IMR-90 (cell line): ENCODE data around the gene HMX1. TPM values are rescaled to one million over a fixed set of nuclear protein-coding genes. Genes with fewer than 3 reads are reported as not detected.

Experiments
- ATAC-seq: fragments of 200-7000 bp; cut with Tn5 transposase; 2 replicates; pipeline ENCODE4 v1.9.1; 2020; ENCODE audit warnings: low read depth, mild to moderate bottlenecking, moderate library complexity
- BruUV-seq: library from RNA; stranded (reverse); fragments of 400-500 nt; replicated peaks from 2 replicates; lab custom pipeline; 2021; lab: Mats Ljungman, UMichigan
- CTCF ChIA-PET: fragments of 300-600 bp; formaldehyde crosslinking; extraction: SDS; loops from one replicate; lab custom pipeline; 2021; ENCODE audit warnings: antibody characterized with exemption; lab: Yijun Ruan, JAX
- POLR2A ChIA-PET: fragments of 300-600 bp; sonication (Branson Sonifier 250); formaldehyde crosslinking; loops from one replicate; lab custom pipeline; 2022; ENCODE audit warnings: antibody characterized with exemption; ENCODE audit not compliant: unreplicated experiment; lab: Charles Lee
- DNase-seq: peaks from one replicate; pipeline ENCODE4 v3.0.0; 2013
- H2AFZ ChIP-seq: replicated peaks from 2 replicates; pipeline ENCODE3; 2013; ENCODE audit warnings: low read length, mild to moderate bottlenecking; ENCODE audit not compliant: poor library complexity
- H2AK5ac ChIP-seq: 2 replicates; pipeline ENCODE4 v1.6.1; 2013; ENCODE audit warnings: low read depth, low read length, inconsistent platforms
- H2AK9ac ChIP-seq: replicated peaks from 2 replicates; pipeline ENCODE3; 2013; ENCODE audit warnings: mild to moderate bottlenecking, low read depth, low read length, moderate library complexity; ENCODE audit not compliant: poor library complexity
- H2BK120ac ChIP-seq: 2 replicates; pipeline ENCODE4 v1.6.1; 2013; ENCODE audit warnings: low read depth, low read length, inconsistent platforms
- H2BK15ac ChIP-seq: 3 replicates; pipeline ENCODE4 v1.6.1; 2013; ENCODE audit warnings: low read depth, low read length, inconsistent platforms
- H2BK20ac ChIP-seq: 2 replicates; pipeline ENCODE4 v1.6.1; 2013; ENCODE audit warnings: low read depth, mild to moderate bottlenecking, inconsistent platforms, low read length, moderate library complexity
- H2BK5ac ChIP-seq: 2 replicates; pipeline ENCODE4 v1.6.1; 2013; ENCODE audit warnings: mild to moderate bottlenecking, low read depth, low read length, inconsistent platforms; ENCODE audit not compliant: poor library complexity, severe bottlenecking
- H3K14ac ChIP-seq: replicated peaks from 2 replicates; pipeline ENCODE4 v1.6.1; 2013; ENCODE audit warnings: low read depth, low read length, inconsistent platforms
- H3K18ac ChIP-seq: 2 replicates; pipeline ENCODE4 v1.6.1; 2013; ENCODE audit warnings: low read depth, low read length, control low read depth
- H3K23ac ChIP-seq: 2 replicates; pipeline ENCODE4 v1.6.1; 2013; ENCODE audit warnings: low read depth, low read length, inconsistent platforms
- H3K27ac ChIP-seq: 2 replicates; pipeline ENCODE4 v1.5.1; 2013; ENCODE audit warnings: mild to moderate bottlenecking, control low read depth, low read length; ENCODE audit not compliant: insufficient read depth
- H3K27me3 ChIP-seq: 2 replicates; pipeline ENCODE4 v1.6.1; 2013; ENCODE audit warnings: low read length; ENCODE audit not compliant: control insufficient read depth, insufficient read depth
- H3K36me3 ChIP-seq: 2 replicates; pipeline ENCODE4 v1.6.1; 2013; ENCODE audit warnings: low read length, mixed read lengths; ENCODE audit not compliant: control insufficient read depth, insufficient read depth
- H3K4ac ChIP-seq: 2 replicates; pipeline ENCODE4 v1.6.1; 2013; ENCODE audit warnings: low read depth, low read length, inconsistent platforms
- H3K4me1 ChIP-seq: 2 replicates; pipeline ENCODE4 v1.6.1; 2013; ENCODE audit warnings: low read length, mixed read lengths; ENCODE audit not compliant: control insufficient read depth, insufficient read depth
- H3K4me2 ChIP-seq: 2 replicates; pipeline ENCODE4 v1.6.1; 2013; ENCODE audit warnings: low read depth, mild to moderate bottlenecking, control low read depth, low read length, moderate library complexity
- H3K4me3 ChIP-seq: 2 replicates; pipeline ENCODE4 v1.5.1; 2013; ENCODE audit warnings: low read depth, mild to moderate bottlenecking, control low read depth, low read length, moderate library complexity; ENCODE audit not compliant: insufficient read depth
- H3K56ac ChIP-seq: 2 replicates; pipeline ENCODE4 v1.6.1; 2013; ENCODE audit warnings: low read length, inconsistent platforms; ENCODE audit not compliant: insufficient read depth; ENCODE audit errors: extremely low read depth
- H3K79me1 ChIP-seq, 2 experiments: 2 replicates each; pipeline ENCODE4 v1.6.1; 2013; ENCODE audit warnings: low read length in 2 of 2, inconsistent platforms in 1 of 2, low read depth in 1 of 2
- H3K9ac ChIP-seq: 2 replicates; pipeline ENCODE4 v1.6.1; 2013; ENCODE audit warnings: low read depth, low read length, control low read depth
- H3K9me1 ChIP-seq: 2 replicates; pipeline ENCODE4 v1.6.1; 2013; ENCODE audit warnings: low read length, inconsistent platforms; ENCODE audit not compliant: insufficient read depth
- H3K9me3 ChIP-seq: 2 replicates; pipeline ENCODE4 v1.6.1; 2013; ENCODE audit warnings: low read length; ENCODE audit not compliant: control insufficient read depth, insufficient read depth
- H4K20me1 ChIP-seq: 2 replicates; pipeline ENCODE4 v1.6.1; 2013; ENCODE audit warnings: low read length, inconsistent platforms; ENCODE audit not compliant: insufficient read depth
- H4K5ac ChIP-seq: 2 replicates; pipeline ENCODE4 v1.6.1; 2013; ENCODE audit warnings: mild to moderate bottlenecking, low read depth, low read length, control low read depth
- H4K8ac ChIP-seq, 2 experiments: 2 replicates each; pipeline ENCODE4 v1.6.1; 2013; ENCODE audit warnings: low read depth in 2 of 2, low read length in 2 of 2, control low read depth in 1 of 2, inconsistent platforms in 1 of 2
- H4K91ac ChIP-seq: 2 replicates; pipeline ENCODE4 v1.6.1; 2013; ENCODE audit warnings: low read depth, low read length, inconsistent platforms; ENCODE audit not compliant: insufficient read depth
- CTCF ChIP-seq: conservative IDR thresholded peaks from 2 replicates; pipeline ENCODE4 v1.5.1; 2012; ENCODE audit warnings: mild to moderate bottlenecking, low read depth, low read length, improper control_type of control experiment
- FOS ChIP-seq: fragments of 150-350 bp; IDR thresholded peaks from 2 replicates; pipeline ENCODE4 v1.6.1; 2016; ENCODE audit warnings: low read depth, low read length
- RAD21 ChIP-seq: IDR thresholded peaks from 2 replicates; pipeline ENCODE4 v1.6.1; 2012; ENCODE audit warnings: low read length, improper control_type of control experiment
- SMC3 ChIP-seq: fragments of 150-350 bp; IDR thresholded peaks from 2 replicates; pipeline ENCODE4 v1.6.1; 2016; ENCODE audit warnings: low read depth, mild to moderate bottlenecking, antibody characterized with exemption, low read length, moderate library complexity
- WGBS, 2 experiments: methylation state at CpG; one replicate each; pipeline versions ENCODE4 v1.1.5 to v1.1.7; 2013; ENCODE audit warnings: missing lambda C conversion rate in 2 of 2; ENCODE audit not compliant: insufficient read length in 1 of 2; ENCODE audit errors: extremely low coverage in 2 of 2; 5-methylcytosine and 5-hydroxymethylcytosine counted together
- dilution Hi-C: fragments of 300-500 bp; cut with HindIII; formaldehyde crosslinking; loops from one replicate; pipeline ENCODE4 v1.14.3; 2018; ENCODE audit warnings: low sequenced_read_pairs; ENCODE audit not compliant: unreplicated experiment
- in situ Hi-C: fragments of 300-500 bp; cut with MboI; formaldehyde crosslinking; loops from 3 replicates; pipeline ENCODE4 v1.14.3; 2019; ENCODE audit warnings: low sequenced_read_pairs, inconsistent platforms, mixed read lengths
- intact Hi-C: fragments of 100-400 bp; cut with micrococcal nuclease; formaldehyde crosslinking; loops from 2 replicates; pipeline ENCODE4 v1.10.0; 2022
- polyA plus RNA-seq, 3 experiments: library from polyadenylated mRNA; depleted of rRNA; stranded (reverse); fragments of >200 nt; gene quantifications; 2 replicates each; pipeline ENCODE4 v1.2.3, GENCODE V29; 2012; ENCODE audit warnings: low replicate concordance in 1 of 3
- total RNA-seq: library from RNA; depleted of rRNA; stranded (reverse); fragments of >200 nt; gene quantifications from 2 replicates; pipeline ENCODE4 v1.2.3, GENCODE V29; 2012

Gene HMX1
- total and polyA plus RNA-seq, 2 of the 4 experiments (the other 2 are of a cell fraction), result not detected

GRCh38 chr4:8896506-8896905 lies 24.9 kb upstream of the HMX1 start:
- no peak overlapping the region for H2BK15ac ChIP-seq
- H3K14ac ChIP-seq, result no peak overlapping the region
- H3K9ac ChIP-seq, result no peak overlapping the region
- in situ Hi-C loops, result no loop called here
- TF ChIP-seq CTCF (no peak), RAD21 (no peak), SMC3 (no peak), FOS (no peak)
- no peak overlapping the region for H2AK5ac ChIP-seq
- H2BK120ac ChIP-seq, result no peak overlapping the region
- H3K18ac ChIP-seq, result no peak overlapping the region
- no peak overlapping the region for H3K4ac ChIP-seq
- no peak overlapping the region for H4K91ac ChIP-seq
- ChIA-PET CTCF (no interaction called here), POLR2A (no interaction called here)
- no peaks in the 10 kb centered on the region for H3K4me1 ChIP-seq
- no peak overlapping the region for H3K56ac ChIP-seq
- H3K27me3 ChIP-seq, result peaks cover 25% of the 10 kb centered on the region
- peaks cover 9% of the 10 kb centered on the region for H3K9me3 ChIP-seq
- BruUV-seq, result no TSS peak
- ATAC-seq (no peak), DNase-seq (no peak)
- no peaks in the 10 kb centered on the region for H3K36me3 ChIP-seq
- no peak overlapping the region for H2AK9ac ChIP-seq
- H4K8ac ChIP-seq, result no peak overlapping the region
- no peak overlapping the region for H3K23ac ChIP-seq
- H2AFZ ChIP-seq, result no peak overlapping the region
- H2BK5ac ChIP-seq, result no peak overlapping the region
- H3K4me3 ChIP-seq, result no peak overlapping the region
- no peak overlapping the region for H2BK20ac ChIP-seq
- intact Hi-C loops, result no loop called here
- H3K4me2 ChIP-seq, result no peak overlapping the region
- no peak overlapping the region for H4K5ac ChIP-seq
- WGBS, 2 experiments, result no CpG with 5 or more reads among the region's 5 CpGs
- no peaks in the 10 kb centered on the region for H4K20me1 ChIP-seq
- H3K27ac ChIP-seq, result no peak overlapping the region
- dilution Hi-C loops, result no loop called here
- H3K9me1 ChIP-seq, result no peaks in the 10 kb centered on the region
- no peaks in the 10 kb centered on the region for H3K79me1 ChIP-seq
